Endothelial cell of umbilical vein (primary cell): ENCODE measurements around the gene NME5. TPM values are rescaled to one million over a fixed set of nuclear protein-coding genes. Genes with fewer than 3 reads are reported as not detected.

Experiments
- BruUV-seq: library from RNA; stranded (reverse); fragments of 400-500 nt; replicated peaks from 2 replicates; lab custom pipeline; 2021; lab: Mats Ljungman, UMichigan
- CTCF ChIA-PET: fragments of 300-600, 350-600 bp; sonication (Branson Sonifier 250); formaldehyde crosslinking; loops from one replicate; lab custom pipeline; 2021; ENCODE audit warnings: antibody characterized with exemption, inconsistent platforms; lab: Charles Lee
- POLR2A ChIA-PET: fragments of 300-600, 350-600 bp; sonication (Branson Sonifier 250); formaldehyde crosslinking; loops from one replicate; lab custom pipeline; 2021; ENCODE audit warnings: antibody characterized with exemption, inconsistent platforms; lab: Charles Lee
- DNase-seq: peaks from one replicate; pipeline ENCODE4 v3.0.0-alpha.2; 2011; ENCODE audit warnings: low read depth, low spot score
- FAIRE-seq: peaks from 2 replicates; lab custom pipeline; 2011; peaks lifted over from hg19 to GRCh38; lab: Jason Lieb, UNC
- H2AFZ ChIP-seq: 2 replicates; pipeline ENCODE4 v1.6.0; 2012; ENCODE audit warnings: low read depth, low read length, control low read depth, inconsistent platforms
- H3K27ac ChIP-seq: 2 replicates; pipeline ENCODE4 v1.5.1; 2011; ENCODE audit warnings: low read depth, mild to moderate bottlenecking, control low read depth, low read length, moderate library complexity; ENCODE audit not compliant: insufficient read depth
- H3K27me3 ChIP-seq, 2 experiments: 2 replicates each; pipeline versions ENCODE4 v1.6.0 to v1.6.1; 2011; ENCODE audit warnings: low read length in 2 of 2, mixed read lengths in 1 of 2; ENCODE audit not compliant: control insufficient read depth in 2 of 2, insufficient read depth in 2 of 2
- H3K36me3 ChIP-seq, 2 experiments: 2 replicates in 1 of 2; 3 replicates in 1 of 2; pipeline ENCODE4 v1.5.1; 2011; ENCODE audit warnings: low read length in 2 of 2, mild to moderate bottlenecking in 1 of 2, moderate library complexity in 1 of 2; ENCODE audit not compliant: control insufficient read depth in 2 of 2, insufficient read depth in 2 of 2; ENCODE audit errors: extremely low read depth in 1 of 2
- H3K4me1 ChIP-seq: 3 replicates; pipeline ENCODE4 v1.5.1; 2011; ENCODE audit warnings: mild to moderate bottlenecking, low read length; ENCODE audit not compliant: control insufficient read depth, insufficient read depth; ENCODE audit errors: extremely low read depth
- H3K4me2 ChIP-seq: 2 replicates; pipeline ENCODE4 v1.6.1; 2011; ENCODE audit warnings: low read length, control low read depth, mixed read lengths; ENCODE audit not compliant: insufficient read depth
- H3K4me3 ChIP-seq, 3 experiments: fragments of 200-600 bp in 1 of 3; sonication (generic), shearing (Covaris generic) in 1 of 3; replicated peaks in 1 of 3; 2 replicates each; pipeline ENCODE4 v1.5.1; 2011 to 2016; ENCODE audit warnings: control low read depth in 3 of 3, low read length in 3 of 3, mild to moderate bottlenecking in 2 of 3, inconsistent platforms in 1 of 3, low read depth in 1 of 3, moderate library complexity in 1 of 3; ENCODE audit not compliant: insufficient read depth in 1 of 3
- H3K79me2 ChIP-seq: 2 replicates; pipeline ENCODE4 v1.6.0; 2012; ENCODE audit warnings: low read length, inconsistent platforms; ENCODE audit not compliant: control insufficient read depth, insufficient read depth
- H3K9ac ChIP-seq: replicated peaks from 2 replicates; pipeline ENCODE3; 2011; ENCODE audit warnings: low read length, control low read depth; ENCODE audit not compliant: insufficient read depth; ENCODE audit errors: extremely low read depth
- H3K9me1 ChIP-seq: replicated peaks from 3 replicates; pipeline ENCODE4 v1.6.0; 2011; ENCODE audit warnings: mild to moderate bottlenecking, low read length; ENCODE audit not compliant: control insufficient read depth, insufficient read depth; ENCODE audit errors: extremely low read depth
- H3K9me3 ChIP-seq: replicated peaks from 2 replicates; pipeline ENCODE4 v1.5.1; 2012; ENCODE audit warnings: low read length, inconsistent platforms; ENCODE audit not compliant: control insufficient read depth, insufficient read depth
- H4K20me1 ChIP-seq: replicated peaks from 2 replicates; pipeline ENCODE3; 2011; ENCODE audit warnings: mild to moderate bottlenecking, low read length; ENCODE audit not compliant: control insufficient read depth, insufficient read depth; ENCODE audit errors: extremely low read depth
- FOS ChIP-seq: IDR thresholded peaks from 2 replicates; pipeline ENCODE4 v1.6.1; 2011; ENCODE audit warnings: mild to moderate bottlenecking, low read length, moderate library complexity, borderline replicate concordance; ENCODE audit not compliant: insufficient read depth
- GATA2 ChIP-seq: IDR thresholded peaks from 2 replicates; pipeline ENCODE4 v1.7.0; 2011; ENCODE audit warnings: low read depth, mild to moderate bottlenecking, moderate library complexity, mixed read lengths, low read length; ENCODE audit not compliant: insufficient read length, insufficient read depth
- JUN ChIP-seq: IDR thresholded peaks from 2 replicates; pipeline ENCODE4 v1.6.1; 2011; ENCODE audit warnings: borderline replicate concordance, low read depth; ENCODE audit not compliant: insufficient read length, insufficient read depth
- MYC ChIP-seq: IDR thresholded peaks from one replicate; pipeline ENCODE4 v1.6.1; 2011; ENCODE audit warnings: mild to moderate bottlenecking, low read depth, low read length
- POLR2A ChIP-seq: IDR thresholded peaks from 2 replicates; pipeline ENCODE4 v1.6.1; 2012; ENCODE audit warnings: low read depth, mild to moderate bottlenecking, control low read depth, low read length
- POLR2AphosphoS5 ChIP-seq: IDR thresholded peaks from 2 replicates; pipeline ENCODE4 v1.6.1; 2012; ENCODE audit warnings: low read depth, mild to moderate bottlenecking, control low read depth, low read length, moderate library complexity; ENCODE audit not compliant: insufficient read depth
- dilution Hi-C: fragments of 300-500 bp; cut with MboI; formaldehyde crosslinking; loops from one replicate; pipeline ENCODE4 v1.15.0; 2019; ENCODE audit warnings: low sequenced_read_pairs; ENCODE audit not compliant: extremely low pct_ligation_motif_present
- intact Hi-C: fragments of 100-400 bp; cut with micrococcal nuclease; formaldehyde crosslinking; loops from one replicate; pipeline ENCODE4 v1.10.0; 2022
- polyA plus RNA-seq, 4 experiments: library from polyadenylated mRNA; depleted of rRNA in 3 of 4; stranded (reverse) in 3 of 4; unstranded in 1 of 4; fragments of >200 nt; gene quantifications; 2 replicates each; pipeline versions ENCODE4 v1.2.1 to v1.2.3, GENCODE V29; 2011 to 2012; ENCODE audit warnings: missing spikeins in 1 of 4
- total RNA-seq: library from RNA; stranded (reverse); gene quantifications from 2 replicates; pipeline ENCODE4 v1.2.3, GENCODE V29; 2021
- TF ChIP-seq, protein P1 (sequence below), 2 donors: IDR thresholded peaks; 1 replicate in 1 of 2; 2 replicates in 1 of 2; pipeline ENCODE4 v1.5.1; 2011; ENCODE audit warnings: low read length in 2 of 2, mild to moderate bottlenecking in 2 of 2, moderate library complexity in 2 of 2, control low read depth in 1 of 2, inconsistent platforms in 1 of 2, low read depth in 1 of 2; ENCODE audit not compliant: insufficient read depth in 1 of 2; ENCODE audit errors: extremely low read depth in 1 of 2
- TF ChIP-seq, protein P2 (sequence below): IDR thresholded peaks from 2 replicates; pipeline ENCODE4 v1.6.1; 2011; ENCODE audit not compliant: insufficient read depth, insufficient read length

NME5 gene
- total and polyA plus RNA-seq, 2 donors (not counting 3 experiments of a cell fraction or from before 2014, with no cell fraction given), result 0.11 to 1.5 TPM

DNA sequence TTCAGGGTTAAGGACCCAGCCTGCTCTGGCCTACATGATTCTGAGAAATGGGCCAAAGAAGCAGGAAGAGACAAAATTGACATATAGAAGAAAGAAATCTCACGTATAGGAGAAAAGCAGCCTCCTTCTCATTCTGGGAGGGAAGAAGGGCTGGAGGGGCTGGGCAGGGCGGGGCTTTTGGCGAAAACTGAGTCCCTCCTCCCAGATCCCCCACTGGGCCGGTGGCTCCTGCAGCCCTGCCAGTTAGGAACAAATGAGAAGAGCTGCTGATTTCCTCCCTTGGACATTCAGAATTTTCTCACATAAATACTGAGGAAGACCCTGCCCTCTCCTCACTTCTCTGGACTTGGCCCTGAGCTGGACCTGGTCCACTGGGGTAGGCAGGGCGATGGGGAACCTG, 55.5 kb downstream of the NME5 start, which contains the start of gene WNT8A:
Gene WNT8A, plus strand, starts transcription at position 332 of the 400 bp plus-strand sequence. CDS start 95 bp downstream, outside the sequence.
- ChIA-PET POLR2A (no interaction called here), CTCF (no interaction called here)
- H3K4me2 ChIP-seq, result no peak within 1 kb of the TSS
- intact Hi-C loops (no loop called here), dilution Hi-C loops (no loop called here)
- no peak for DNase-seq
- H3K27me3 ChIP-seq, result peaks cover 0 to 5% of the 10 kb centered on the region in 2 experiments
- H3K79me2 ChIP-seq, result no peaks in the 10 kb centered on the region
- no TSS peak for BruUV-seq
- no peak within 1 kb of the TSS for H2AFZ ChIP-seq
- no peak for FAIRE-seq
- H4K20me1 ChIP-seq, result no peaks in the 10 kb centered on the region
- H3K36me3 ChIP-seq, result no peaks in the 10 kb centered on the region
- H3K4me1 ChIP-seq, result no peaks in the 10 kb centered on the region
- TF ChIP-seq POLR2A (no peak), FOS (no peak)
- no peaks in the 10 kb centered on the region for H3K9me3 ChIP-seq
- H3K9me1 ChIP-seq, result no peaks in the 10 kb centered on the region
- no peak within 1 kb of the TSS for H3K27ac ChIP-seq
- no peak within 1 kb of the TSS for H3K4me3 ChIP-seq
- no peak within 1 kb of the TSS for H3K9ac ChIP-seq

DNA sequence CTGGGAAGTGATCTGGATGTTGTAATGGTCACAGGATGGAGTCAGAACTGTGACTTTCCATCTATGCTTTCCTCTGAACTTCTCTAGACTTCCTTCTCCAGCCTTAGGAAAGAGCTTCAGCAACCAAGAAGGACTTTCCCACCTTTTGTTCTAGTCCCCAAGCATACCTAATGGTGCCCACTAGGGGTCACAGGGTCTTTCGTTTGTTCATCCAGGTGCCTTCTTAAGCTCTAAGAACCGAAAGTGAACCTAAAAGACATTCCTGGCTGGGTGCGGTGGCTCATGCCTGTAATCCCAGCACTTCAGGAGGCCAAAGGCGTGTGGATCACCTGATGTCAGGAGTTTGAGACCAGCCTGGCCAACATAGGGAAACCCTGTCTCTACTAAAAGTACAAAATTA, 57.2 kb downstream of the NME5 start:
- no TSS peak for BruUV-seq
- H3K4me1 ChIP-seq, result no peaks in the 10 kb centered on the region
- no peaks in the 10 kb centered on the region for H3K9me3 ChIP-seq
- no peaks in the 10 kb centered on the region for H3K9me1 ChIP-seq
- no peak overlapping the region for H3K4me2 ChIP-seq
- no peak overlapping the region for H3K27ac ChIP-seq
- H3K36me3 ChIP-seq, result no peaks in the 10 kb centered on the region
- TF ChIP-seq JUN, result no peak
- TF ChIP-seq GATA2, result no peak
- TF ChIP-seq, protein P1, sequence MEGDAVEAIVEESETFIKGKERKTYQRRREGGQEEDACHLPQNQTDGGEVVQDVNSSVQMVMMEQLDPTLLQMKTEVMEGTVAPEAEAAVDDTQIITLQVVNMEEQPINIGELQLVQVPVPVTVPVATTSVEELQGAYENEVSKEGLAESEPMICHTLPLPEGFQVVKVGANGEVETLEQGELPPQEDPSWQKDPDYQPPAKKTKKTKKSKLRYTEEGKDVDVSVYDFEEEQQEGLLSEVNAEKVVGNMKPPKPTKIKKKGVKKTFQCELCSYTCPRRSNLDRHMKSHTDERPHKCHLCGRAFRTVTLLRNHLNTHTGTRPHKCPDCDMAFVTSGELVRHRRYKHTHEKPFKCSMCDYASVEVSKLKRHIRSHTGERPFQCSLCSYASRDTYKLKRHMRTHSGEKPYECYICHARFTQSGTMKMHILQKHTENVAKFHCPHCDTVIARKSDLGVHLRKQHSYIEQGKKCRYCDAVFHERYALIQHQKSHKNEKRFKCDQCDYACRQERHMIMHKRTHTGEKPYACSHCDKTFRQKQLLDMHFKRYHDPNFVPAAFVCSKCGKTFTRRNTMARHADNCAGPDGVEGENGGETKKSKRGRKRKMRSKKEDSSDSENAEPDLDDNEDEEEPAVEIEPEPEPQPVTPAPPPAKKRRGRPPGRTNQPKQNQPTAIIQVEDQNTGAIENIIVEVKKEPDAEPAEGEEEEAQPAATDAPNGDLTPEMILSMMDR (IDR thresholded peaks at IDR 0.05; ENCODE audit: extremely low read depth in 1 of 2, insufficient read depth in 1 of 2, low read depth in 1 of 2, low read length in 2 of 2), result no peak
- no peak for TF ChIP-seq MYC
- TF ChIP-seq FOS, result no peak
- TF ChIP-seq, protein P2, sequence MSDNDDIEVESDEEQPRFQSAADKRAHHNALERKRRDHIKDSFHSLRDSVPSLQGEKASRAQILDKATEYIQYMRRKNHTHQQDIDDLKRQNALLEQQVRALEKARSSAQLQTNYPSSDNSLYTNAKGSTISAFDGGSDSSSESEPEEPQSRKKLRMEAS, result no peak
- no peak for TF ChIP-seq POLR2A
- TF ChIP-seq POLR2AphosphoS5, result no peak
- H3K79me2 ChIP-seq, result no peaks in the 10 kb centered on the region
- ChIA-PET POLR2A (no interaction called here), CTCF (interaction anchor here (0.9 to 2.4 kb wide), 4 partner anchors 40 to 303 kb away, joined by 3 to 17 read pairs (median 4); no protein-coding TSS in a partner anchor)
- intact Hi-C loops, result no loop called here
- no peak for FAIRE-seq
- no peaks in the 10 kb centered on the region for H4K20me1 ChIP-seq
- H3K27me3 ChIP-seq, result peaks cover 0 to 8% of the 10 kb centered on the region in 2 experiments
- no peak overlapping the region for H3K4me3 ChIP-seq
- no peak overlapping the region for H2AFZ ChIP-seq
- DNase-seq, result no peak
- dilution Hi-C loops, result no loop called here
- no peak overlapping the region for H3K9ac ChIP-seq
